Epithelial cell of prostate (primary cell): ENCODE measurements around the gene PTGS2.

Source experiments
- DNase-seq: peaks from one replicate; pipeline ENCODE4 v3.0.0-alpha.2; 2011; ENCODE audit warnings: low read depth, low spot score
- H3K27ac ChIP-seq: fragments of 450-650 bp; 2 replicates; pipeline ENCODE4 v1.5.1; 2017; ENCODE audit warnings: mild to moderate bottlenecking

PTGS2 gene

DNA sequence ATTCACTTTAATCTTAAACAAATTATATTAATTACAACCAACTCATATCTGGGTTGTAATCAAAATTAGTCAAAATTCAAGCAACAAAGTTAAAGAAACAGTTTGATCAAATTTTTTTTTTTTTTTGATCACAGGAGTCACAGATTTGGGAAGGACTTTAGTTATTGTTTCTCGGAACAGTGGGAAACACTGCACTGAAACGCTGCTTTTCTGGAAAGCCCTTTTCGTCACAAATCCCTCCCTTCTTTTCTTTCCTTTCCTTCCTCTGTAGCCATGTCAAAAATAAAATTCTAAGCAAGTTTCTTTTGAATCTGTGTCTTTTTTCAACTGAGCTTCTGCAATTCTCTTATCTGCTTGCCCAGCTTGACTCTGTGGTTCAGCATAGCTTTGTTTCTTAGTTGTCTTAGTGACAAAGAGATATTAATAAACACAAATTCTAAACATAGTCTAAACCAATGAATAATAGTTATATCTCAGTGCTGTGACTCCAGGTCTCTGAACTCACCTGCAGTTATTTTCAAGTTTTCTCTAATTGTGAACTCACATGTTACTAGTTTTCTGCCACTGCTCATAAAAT lies 53.8 kb downstream of the PTGS2 start:
- no peak overlapping the region for H3K27ac ChIP-seq
- DNase-seq = no peak

- H3K27ac ChIP-seq = no peak overlapping the region
- no peak for DNase-seq
Observed at GRCh38 chr1:186623551-186623950, 56.7 kb downstream of the PTGS2 start.
